ENCODE measurements around the gene CD163L1.

The CD163L1 gene

GRCh38 chr12:7375145-7375543 lies 68.8 kb downstream of the CD163L1 start:
- Histone ChIP-seq H3K9me3 (ENCODE audit: control insufficient read depth in 5 of 5, low read length in 5 of 5) (no peaks in the 10 kb centered on the region), H3K9ac (ENCODE audit: low read length in 5 of 5) (no peak overlapping the region), H3K27me3 (ENCODE audit: control insufficient read depth in 5 of 5, insufficient read depth in 4 of 5, low read length in 5 of 5) (peaks cover 0 to 4% (median 0%) of the 10 kb centered on the region in 5 donors), H3K4me3 (ENCODE audit: low read depth in 1 of 5, low read length in 5 of 5) (no peak overlapping the region), H3K36me3 (ENCODE audit: control insufficient read depth in 5 of 5, insufficient read depth in 5 of 5, low read length in 5 of 5) (peaks cover 0 to 4% (median 0%) of the 10 kb centered on the region in 5 donors), H3K27ac (ENCODE audit: low read depth, low read length) (no peak overlapping the region), H3K4me1 (ENCODE audit: control insufficient read depth in 5 of 5, insufficient read depth in 5 of 5, low read length in 5 of 5) (peaks cover 0 to 6% (median 0%) of the 10 kb centered on the region in 5 donors)

- H3K9me3 ChIP-seq (ENCODE audit: control insufficient read depth in 5 of 5, low read length in 5 of 5) = no peaks in the 10 kb centered on the region
Measured at GRCh38 chr12:7374423-7375144, 69.4 kb downstream of the CD163L1 start.

GRCh38 chr12:7373226-7373625 lies 70.7 kb downstream of the CD163L1 start:
- Histone ChIP-seq H3K4me3 (ENCODE audit: low read depth in 1 of 5, low read length in 5 of 5) (no peak overlapping the region), H3K27ac (ENCODE audit: low read depth, low read length) (no peak overlapping the region), H3K9me3 (ENCODE audit: control insufficient read depth in 5 of 5, low read length in 5 of 5) (no peaks in the 10 kb centered on the region), H3K27me3 (ENCODE audit: control insufficient read depth in 5 of 5, insufficient read depth in 4 of 5, low read length in 5 of 5) (peaks cover 0 to 4% (median 0%) of the 10 kb centered on the region in 5 donors), H3K9ac (ENCODE audit: low read length in 5 of 5) (no peak overlapping the region), H3K4me1 (ENCODE audit: control insufficient read depth in 5 of 5, insufficient read depth in 5 of 5, low read length in 5 of 5) (peaks cover 0 to 6% (median 0%) of the 10 kb centered on the region in 5 donors), H3K36me3 (ENCODE audit: control insufficient read depth in 5 of 5, insufficient read depth in 5 of 5, low read length in 5 of 5) (peaks cover 0 to 4% (median 0%) of the 10 kb centered on the region in 5 donors)

More at GRCh38 chr12:7374423-7375144, 69.4 kb downstream of the CD163L1 start:
- H3K27me3 ChIP-seq (ENCODE audit: control insufficient read depth in 5 of 5, insufficient read depth in 4 of 5, low read length in 5 of 5) = peaks cover 0 to 4% (median 0%) of the 10 kb centered on the region in 5 donors
- peaks cover 0 to 6% (median 0%) of the 10 kb centered on the region in 5 donors for H3K4me1 ChIP-seq (ENCODE audit: control insufficient read depth in 5 of 5, insufficient read depth in 5 of 5, low read length in 5 of 5)
- peaks cover 0 to 4% (median 0%) of the 10 kb centered on the region in 5 donors for H3K36me3 ChIP-seq (ENCODE audit: control insufficient read depth in 5 of 5, insufficient read depth in 5 of 5, low read length in 5 of 5)
- H3K27ac ChIP-seq (ENCODE audit: low read depth, low read length) = no peak overlapping the region
- no peak overlapping the region for H3K4me3 ChIP-seq (ENCODE audit: low read depth in 1 of 5, low read length in 5 of 5)
- H3K9ac ChIP-seq (ENCODE audit: low read length in 5 of 5) = no peak overlapping the region

DNA sequence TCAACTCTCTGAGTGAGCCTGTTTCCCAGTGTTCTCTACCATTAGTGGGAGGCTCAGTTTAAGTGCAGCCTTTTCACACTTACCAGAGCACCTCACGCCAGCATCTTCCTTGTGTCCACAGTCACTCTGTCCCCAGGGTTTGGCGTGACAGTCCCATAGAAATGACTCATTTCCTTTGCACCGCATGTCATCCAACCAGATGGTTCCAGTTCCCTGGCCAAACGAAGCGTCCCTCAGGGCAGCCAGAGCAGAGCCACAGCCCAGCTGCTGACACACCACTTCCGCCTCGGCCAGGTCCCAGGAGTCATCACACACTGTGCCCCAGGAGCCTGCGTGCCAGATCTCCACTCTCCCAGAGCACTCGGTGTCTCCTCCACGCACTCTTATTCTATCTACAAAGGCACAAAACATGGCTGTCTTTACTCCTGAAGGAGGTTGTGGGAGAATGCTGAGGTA lies 74.7 kb downstream of the CD163L1 start:
- peak overlapping the region in 2 of 5 donors; percentile 15 to 30 for H3K4me3 ChIP-seq (ENCODE audit: low read depth in 1 of 5, low read length in 5 of 5)
- H3K36me3 ChIP-seq (ENCODE audit: control insufficient read depth in 5 of 5, insufficient read depth in 5 of 5, low read length in 5 of 5) = peaks cover 0 to 2% (median 0%) of the 10 kb centered on the region in 5 donors
- H3K9ac ChIP-seq (ENCODE audit: low read length in 5 of 5) = no peak overlapping the region
- peaks cover 0 to 4% (median 0%) of the 10 kb centered on the region in 5 donors for H3K27me3 ChIP-seq (ENCODE audit: control insufficient read depth in 5 of 5, insufficient read depth in 4 of 5, low read length in 5 of 5)
- H3K9me3 ChIP-seq (ENCODE audit: control insufficient read depth in 5 of 5, low read length in 5 of 5) = no peaks in the 10 kb centered on the region
- no peak overlapping the region for H3K27ac ChIP-seq (ENCODE audit: low read depth, low read length)
- H3K4me1 ChIP-seq (ENCODE audit: control insufficient read depth in 5 of 5, insufficient read depth in 5 of 5, low read length in 5 of 5) = peaks cover 0 to 2% (median 0%) of the 10 kb centered on the region in 5 donors

- Histone ChIP-seq H3K27ac (ENCODE audit: low read depth, low read length) (no peak overlapping the region), H3K27me3 (ENCODE audit: control insufficient read depth in 5 of 5, insufficient read depth in 4 of 5, low read length in 5 of 5) (no peaks in the 10 kb centered on the region), H3K36me3 (ENCODE audit: control insufficient read depth in 5 of 5, insufficient read depth in 5 of 5, low read length in 5 of 5) (no peaks in the 10 kb centered on the region), H3K9me3 (ENCODE audit: control insufficient read depth in 5 of 5, low read length in 5 of 5) (no peaks in the 10 kb centered on the region), H3K4me1 (ENCODE audit: control insufficient read depth in 5 of 5, insufficient read depth in 5 of 5, low read length in 5 of 5) (no peaks in the 10 kb centered on the region), H3K4me3 (ENCODE audit: low read depth in 1 of 5, low read length in 5 of 5) (no peak overlapping the region), H3K9ac (ENCODE audit: low read length in 5 of 5) (no peak overlapping the region)
Measured at GRCh38 chr12:7362734-7363133, 81.2 kb downstream of the CD163L1 start.

DNA sequence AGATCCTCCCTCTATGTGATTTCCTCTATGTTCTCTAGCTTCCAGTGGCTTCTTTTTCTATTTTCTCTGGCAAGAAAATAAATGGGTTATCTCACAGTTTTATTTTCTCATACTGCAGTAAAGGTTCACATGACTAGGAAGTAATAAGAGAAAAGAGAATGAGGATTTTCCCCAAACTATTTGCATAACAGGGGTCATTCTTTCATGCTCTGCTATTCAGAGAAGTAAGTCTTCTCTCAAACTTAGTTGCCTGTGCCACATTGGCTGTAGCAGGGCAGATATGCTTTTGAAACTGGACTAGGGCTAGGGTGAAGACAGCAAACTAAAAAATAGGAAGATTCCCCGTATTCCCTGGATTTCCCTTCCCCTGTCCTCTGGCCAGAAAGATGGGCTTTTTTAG lies 82.7 kb downstream of the CD163L1 start:
- H3K36me3 ChIP-seq (ENCODE audit: control insufficient read depth in 5 of 5, insufficient read depth in 5 of 5, low read length in 5 of 5) = peaks cover 0 to 4% (median 0%) of the 10 kb centered on the region in 5 donors
- H3K27me3 ChIP-seq (ENCODE audit: control insufficient read depth in 5 of 5, insufficient read depth in 4 of 5, low read length in 5 of 5) = no peaks in the 10 kb centered on the region
- H3K9me3 ChIP-seq (ENCODE audit: control insufficient read depth in 5 of 5, low read length in 5 of 5) = no peaks in the 10 kb centered on the region
- H3K4me3 ChIP-seq (ENCODE audit: low read depth in 1 of 5, low read length in 5 of 5) = no peak overlapping the region
- H3K9ac ChIP-seq (ENCODE audit: low read length in 5 of 5) = no peak overlapping the region
- H3K4me1 ChIP-seq (ENCODE audit: control insufficient read depth in 5 of 5, insufficient read depth in 5 of 5, low read length in 5 of 5) = no peaks in the 10 kb centered on the region
- H3K27ac ChIP-seq (ENCODE audit: low read depth, low read length) = no peak overlapping the region

- Histone ChIP-seq H3K9me3 (ENCODE audit: control insufficient read depth in 5 of 5, low read length in 5 of 5) (no peaks in the 10 kb centered on the region), H3K4me1 (ENCODE audit: control insufficient read depth in 5 of 5, insufficient read depth in 5 of 5, low read length in 5 of 5) (no peaks in the 10 kb centered on the region), H3K36me3 (ENCODE audit: control insufficient read depth in 5 of 5, insufficient read depth in 5 of 5, low read length in 5 of 5) (peaks cover 0 to 4% (median 0%) of the 10 kb centered on the region in 5 donors), H3K4me3 (ENCODE audit: low read depth in 1 of 5, low read length in 5 of 5) (no peak overlapping the region), H3K27me3 (ENCODE audit: control insufficient read depth in 5 of 5, insufficient read depth in 4 of 5, low read length in 5 of 5) (no peaks in the 10 kb centered on the region), H3K9ac (ENCODE audit: low read length in 5 of 5) (no peak overlapping the region), H3K27ac (ENCODE audit: low read depth, low read length) (no peak overlapping the region)
Measured at GRCh38 chr12:7354529-7354928, 89.4 kb downstream of the CD163L1 start.

- no peak overlapping the region for H3K9ac ChIP-seq (ENCODE audit: low read length in 5 of 5)
- H3K4me3 ChIP-seq (ENCODE audit: low read depth in 1 of 5, low read length in 5 of 5) = no peak overlapping the region
- no peak overlapping the region for H3K27ac ChIP-seq (ENCODE audit: low read depth, low read length)
- H3K9me3 ChIP-seq (ENCODE audit: control insufficient read depth in 5 of 5, low read length in 5 of 5) = no peaks in the 10 kb centered on the region
- H3K36me3 ChIP-seq (ENCODE audit: control insufficient read depth in 5 of 5, insufficient read depth in 5 of 5, low read length in 5 of 5) = peaks cover 0 to 4% (median 0%) of the 10 kb centered on the region in 5 donors
- H3K4me1 ChIP-seq (ENCODE audit: control insufficient read depth in 5 of 5, insufficient read depth in 5 of 5, low read length in 5 of 5) = no peaks in the 10 kb centered on the region
- no peaks in the 10 kb centered on the region for H3K27me3 ChIP-seq (ENCODE audit: control insufficient read depth in 5 of 5, insufficient read depth in 4 of 5, low read length in 5 of 5)
Measured at GRCh38 chr12:7352661-7353060, 91.3 kb downstream of the CD163L1 start.

DNA sequence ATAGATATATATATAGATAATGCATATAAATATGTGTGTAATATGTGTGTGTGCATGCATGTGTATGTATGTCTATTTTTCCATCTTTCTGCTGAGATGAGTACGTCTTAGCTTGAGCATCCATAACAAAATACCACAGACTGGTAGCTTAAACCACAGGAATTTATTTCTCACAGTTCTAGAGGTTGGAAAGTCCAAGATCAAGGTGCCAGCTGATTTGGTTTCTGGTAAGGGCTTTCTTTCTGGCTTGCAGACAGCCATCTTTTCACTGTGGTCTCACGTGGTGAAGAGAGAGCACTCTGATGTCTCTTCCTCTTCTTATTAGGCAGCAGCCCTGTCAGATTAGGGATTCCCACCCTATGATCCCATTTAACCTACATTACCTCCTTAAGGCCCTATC lies 92.8 kb downstream of the CD163L1 start:
- Histone ChIP-seq H3K27me3 (ENCODE audit: control insufficient read depth in 5 of 5, insufficient read depth in 4 of 5, low read length in 5 of 5) (no peaks in the 10 kb centered on the region), H3K4me1 (ENCODE audit: control insufficient read depth in 5 of 5, insufficient read depth in 5 of 5, low read length in 5 of 5) (no peaks in the 10 kb centered on the region), H3K36me3 (ENCODE audit: control insufficient read depth in 5 of 5, insufficient read depth in 5 of 5, low read length in 5 of 5) (no peaks in the 10 kb centered on the region), H3K9ac (ENCODE audit: low read length in 5 of 5) (no peak overlapping the region), H3K9me3 (ENCODE audit: control insufficient read depth in 5 of 5, low read length in 5 of 5) (no peaks in the 10 kb centered on the region), H3K4me3 (ENCODE audit: low read depth in 1 of 5, low read length in 5 of 5) (no peak overlapping the region), H3K27ac (ENCODE audit: low read depth, low read length) (no peak overlapping the region)

GRCh38 chr12:7349418-7349817 lies 94.5 kb downstream of the CD163L1 start:
- H3K36me3 ChIP-seq (ENCODE audit: control insufficient read depth in 5 of 5, insufficient read depth in 5 of 5, low read length in 5 of 5) = no peaks in the 10 kb centered on the region
- H3K27me3 ChIP-seq (ENCODE audit: control insufficient read depth in 5 of 5, insufficient read depth in 4 of 5, low read length in 5 of 5) = no peaks in the 10 kb centered on the region

More at GRCh38 chr12:7349418-7349817, 94.5 kb downstream of the CD163L1 start:
- Histone ChIP-seq H3K4me1 (ENCODE audit: control insufficient read depth in 5 of 5, insufficient read depth in 5 of 5, low read length in 5 of 5) (no peaks in the 10 kb centered on the region), H3K27ac (ENCODE audit: low read depth, low read length) (no peak overlapping the region), H3K4me3 (ENCODE audit: low read depth in 1 of 5, low read length in 5 of 5) (no peak overlapping the region), H3K9ac (ENCODE audit: low read length in 5 of 5) (no peak overlapping the region), H3K9me3 (ENCODE audit: control insufficient read depth in 5 of 5, low read length in 5 of 5) (peaks cover 0 to 14% (median 5%) of the 10 kb centered on the region in 5 donors)

Data from subcutaneous abdominal adipose tissue (tissue), 5 donors.